Mucosa of descending colon (tissue), 3 donors: Measurements from ENCODE around the gene ADAMTS1. TPM values are rescaled to one million over a fixed set of nuclear protein-coding genes. Genes with fewer than 3 reads are reported as not detected.
"Not testable (repeated sequence)": the region's sequence is repeated elsewhere in the genome, so short reads cannot be mapped to it uniquely, and the experiment has no call there.

Experiments used
- ATAC-seq: fragments of 200-7000 bp; cut with Tn5 transposase; one replicate; pipeline ENCODE4 v1.9.1; 2020; ENCODE audit warnings: mild to moderate bottlenecking, moderate library complexity
- DNase-seq, 3 donors: peaks; one replicate each; pipeline ENCODE4 v3.0.0-alpha.2; 2020
- H3K36me3 ChIP-seq: fragments of 200-600 bp; one replicate; pipeline ENCODE4 v1.8.0; 2021; ENCODE audit warnings: low read depth, mild to moderate bottlenecking
- H3K4me1 ChIP-seq: fragments of 200-600 bp; one replicate; pipeline ENCODE4 v1.8.0; 2021; ENCODE audit warnings: low read depth, mild to moderate bottlenecking
- H3K4me3 ChIP-seq: fragments of 200-600 bp; one replicate; pipeline ENCODE4 v1.8.0; 2021; ENCODE audit warnings: mild to moderate bottlenecking
- H3K9me3 ChIP-seq: fragments of 200-600 bp; one replicate; pipeline ENCODE4 v1.8.0; 2021; ENCODE audit warnings: mild to moderate bottlenecking
- CTCF ChIP-seq: fragments of 200-600 bp; IDR thresholded peaks from one replicate; pipeline ENCODE4 v1.8.0; 2022; ENCODE audit warnings: antibody characterized with exemption, mild to moderate bottlenecking
- intact Hi-C, 2 donors: fragments of 100-400 bp; cut with DNase I in 1 of 2; cut with micrococcal nuclease in 1 of 2; formaldehyde crosslinking; loops; one replicate each; pipeline versions ENCODE4 v1.11.0 to v1.11.1; 2022; cut with DNase I, micrococcal nuclease
- total RNA-seq, 3 donors: library from RNA; stranded (reverse); fragmentation: NEBNext Ultra II Directional in 2 of 3; extraction: Animal tissue kit (Norgen Biotek cat#: 25700) in 2 of 3; gene quantifications; one replicate each; pipeline versions ENCODE4 v1.2.1 to v1.2.4, GENCODE V29; 2021 to 2023
- donor health status: DM: no; HTN: no; CAD: no; lungs with moderate emphysema.
- donor health status: DM: no; HTN: no; CAD: no.
- donor health status: DM: no; HTN: yes; CAD: no.

ADAMTS1 gene
- total RNA-seq, 3 donors from 2014 or later: 5.2 to 59.3 (median 43.9) TPM

GRCh38 chr21:26884436-26884835 is 39.2 kb upstream of the ADAMTS1 start:
- DNase-seq (no peak), ATAC-seq (no peak)
- H3K9me3 ChIP-seq: no peaks in the 10 kb centered on the region
- intact Hi-C loops: no loop called here
- H3K36me3 ChIP-seq: no peaks in the 10 kb centered on the region
- no peak for TF ChIP-seq CTCF
- H3K4me1 ChIP-seq: no peaks in the 10 kb centered on the region
- no peak overlapping the region for H3K4me3 ChIP-seq

- DNase-seq (no peak), ATAC-seq (no peak)
- intact Hi-C loops: no loop called here
- Histone ChIP-seq H3K9me3 (no peaks in the 10 kb centered on the region), H3K4me1 (no peaks in the 10 kb centered on the region), H3K4me3 (no peak overlapping the region), H3K36me3 (no peaks in the 10 kb centered on the region)
- TF ChIP-seq CTCF: no peak
Measured at GRCh38 chr21:26883768-26884167, 38.6 kb upstream of the ADAMTS1 start.

GRCh38 chr21:26881504-26882228 is 36.5 kb upstream of the ADAMTS1 start:
- intact Hi-C loops: no loop called here
- H3K36me3 ChIP-seq: no peaks in the 10 kb centered on the region
- DNase-seq: no peak
- no peaks in the 10 kb centered on the region for H3K9me3 ChIP-seq
- TF ChIP-seq CTCF: no peak
- ATAC-seq: no peak
- no peaks in the 10 kb centered on the region for H3K4me1 ChIP-seq
- no peak overlapping the region for H3K4me3 ChIP-seq

GRCh38 chr21:26877018-26877417 is 31.8 kb upstream of the ADAMTS1 start:
- no peaks in the 10 kb centered on the region for H3K9me3 ChIP-seq
- intact Hi-C loops: no loop called here
- no peaks in the 10 kb centered on the region for H3K4me1 ChIP-seq
- no peak for TF ChIP-seq CTCF
- ATAC-seq (no peak), DNase-seq (no peak)
- no peak overlapping the region for H3K4me3 ChIP-seq
- H3K36me3 ChIP-seq: no peaks in the 10 kb centered on the region

- Histone ChIP-seq H3K4me3 (no peak overlapping the region), H3K36me3 (no peaks in the 10 kb centered on the region), H3K4me1 (no peaks in the 10 kb centered on the region), H3K9me3 (no peaks in the 10 kb centered on the region)
- DNase-seq (no peak), ATAC-seq (no peak)
- intact Hi-C loops: no loop called here
- no peak for TF ChIP-seq CTCF
Measured at GRCh38 chr21:26874347-26874746, 29.1 kb upstream of the ADAMTS1 start.

GRCh38 chr21:26865857-26866256 is 20.6 kb upstream of the ADAMTS1 start:
- intact Hi-C loops: no loop called here
- ATAC-seq: peak; percentile 91
- Histone ChIP-seq H3K9me3 (no peaks in the 10 kb centered on the region), H3K4me1 (no peaks in the 10 kb centered on the region), H3K36me3 (no peaks in the 10 kb centered on the region), H3K4me3 (no peak overlapping the region)
- no peak for TF ChIP-seq CTCF
- DNase-seq: no peak

- intact Hi-C loops: loop anchor here in 1 of 2 donors (10.0 kb wide), 1 partner anchor 1478 kb away; no protein-coding TSS in a partner anchor
- not testable (repeated sequence) for H3K4me1 ChIP-seq, DNase-seq, H3K9me3 ChIP-seq, H3K4me3 ChIP-seq, H3K36me3 ChIP-seq, ATAC-seq
Measured at GRCh38 chr21:26856871-26857350, 11.7 kb upstream of the ADAMTS1 start.

- H3K9me3 ChIP-seq, ATAC-seq, H3K4me1 ChIP-seq, H3K4me3 ChIP-seq, H3K36me3 ChIP-seq, DNase-seq: not testable (repeated sequence)
- intact Hi-C loops: loop anchor here in 1 of 2 donors (5.0 to 10.0 kb wide), 2 partner anchors 848 to 1480 kb away; no protein-coding TSS in a partner anchor
Measured at GRCh38 chr21:26854695-26855094, 9.5 kb upstream of the ADAMTS1 start.
